D721Med (cell line): Measurements from ENCODE around the gene YY1.
"Not testable (repeated sequence)": the region's sequence is repeated elsewhere in the genome, so short reads cannot be mapped to it uniquely, and the experiment has no call there.

Source experiments
- DNase-seq: peaks from one replicate; pipeline ENCODE4 v3.0.0; 2011; ENCODE audit warnings: low spot score; ENCODE audit not compliant: insufficient read length
- FAIRE-seq: peaks from 2 replicates; lab custom pipeline; 2011; peaks lifted over from hg19 to GRCh38; lab: Jason Lieb, UNC
- TF ChIP-seq, protein P1 (sequence below): IDR thresholded peaks from 2 replicates; pipeline ENCODE4 v1.5.1; 2012; ENCODE audit warnings: mild to moderate bottlenecking, control low read depth; ENCODE audit not compliant: insufficient read depth; ENCODE audit errors: missing control alignments

Gene YY1

GRCh38 chr14:100199240-100199860 lies 39.6 kb upstream of the YY1 start:
- FAIRE-seq (no peak), DNase-seq (no peak)
- TF ChIP-seq, protein P1, sequence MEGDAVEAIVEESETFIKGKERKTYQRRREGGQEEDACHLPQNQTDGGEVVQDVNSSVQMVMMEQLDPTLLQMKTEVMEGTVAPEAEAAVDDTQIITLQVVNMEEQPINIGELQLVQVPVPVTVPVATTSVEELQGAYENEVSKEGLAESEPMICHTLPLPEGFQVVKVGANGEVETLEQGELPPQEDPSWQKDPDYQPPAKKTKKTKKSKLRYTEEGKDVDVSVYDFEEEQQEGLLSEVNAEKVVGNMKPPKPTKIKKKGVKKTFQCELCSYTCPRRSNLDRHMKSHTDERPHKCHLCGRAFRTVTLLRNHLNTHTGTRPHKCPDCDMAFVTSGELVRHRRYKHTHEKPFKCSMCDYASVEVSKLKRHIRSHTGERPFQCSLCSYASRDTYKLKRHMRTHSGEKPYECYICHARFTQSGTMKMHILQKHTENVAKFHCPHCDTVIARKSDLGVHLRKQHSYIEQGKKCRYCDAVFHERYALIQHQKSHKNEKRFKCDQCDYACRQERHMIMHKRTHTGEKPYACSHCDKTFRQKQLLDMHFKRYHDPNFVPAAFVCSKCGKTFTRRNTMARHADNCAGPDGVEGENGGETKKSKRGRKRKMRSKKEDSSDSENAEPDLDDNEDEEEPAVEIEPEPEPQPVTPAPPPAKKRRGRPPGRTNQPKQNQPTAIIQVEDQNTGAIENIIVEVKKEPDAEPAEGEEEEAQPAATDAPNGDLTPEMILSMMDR: no peak

GRCh38 chr14:100200311-100200710 lies 38.6 kb upstream of the YY1 start:
- FAIRE-seq: no peak
- TF ChIP-seq, protein P1: no peak

DNA sequence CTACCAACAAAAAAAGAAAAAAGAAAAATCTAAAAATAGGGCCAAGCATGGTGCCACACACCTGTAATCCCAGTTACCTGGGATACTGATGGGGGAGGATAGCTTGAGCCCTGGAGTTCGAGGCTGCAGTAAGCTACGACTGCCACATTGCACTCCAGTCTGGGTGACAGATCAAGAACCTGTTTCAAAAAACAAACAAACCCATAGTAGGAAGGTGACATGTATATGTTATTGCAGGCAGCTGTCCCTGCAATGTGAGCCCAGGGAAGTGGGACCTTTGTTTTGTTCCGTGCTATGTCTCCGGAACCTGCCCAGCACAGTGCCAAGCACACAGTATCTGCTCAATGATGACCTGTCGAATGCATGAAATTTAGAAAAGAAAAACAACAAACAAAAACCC lies 37.2 kb upstream of the YY1 start:
- DNase-seq (no peak), FAIRE-seq (no peak)
- TF ChIP-seq, protein P1: no peak

More at GRCh38 chr14:100200311-100200710, 38.6 kb upstream of the YY1 start:
- no peak for DNase-seq

DNA sequence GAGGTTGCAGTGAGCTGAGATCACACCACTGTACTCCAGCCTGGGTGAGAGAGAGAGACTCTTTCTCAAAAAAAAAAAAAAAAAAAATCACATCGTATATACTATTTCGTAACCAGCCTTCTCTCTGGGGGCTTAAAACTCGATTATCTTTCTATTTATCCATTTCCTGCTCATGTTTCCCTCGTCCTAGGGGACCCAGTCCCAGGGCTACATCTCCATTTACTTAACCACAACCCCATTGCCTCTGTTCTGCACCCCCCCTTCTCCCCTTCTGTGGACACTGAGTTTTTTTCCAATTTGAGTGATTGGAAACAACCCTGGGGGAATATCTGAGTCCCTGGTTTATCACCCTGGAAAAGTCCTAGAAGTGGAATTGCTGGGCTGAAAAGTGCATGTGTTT lies 36.2 kb upstream of the YY1 start:
- no peak for FAIRE-seq
- TF ChIP-seq, protein P1: no peak
- DNase-seq: no peak

DNA sequence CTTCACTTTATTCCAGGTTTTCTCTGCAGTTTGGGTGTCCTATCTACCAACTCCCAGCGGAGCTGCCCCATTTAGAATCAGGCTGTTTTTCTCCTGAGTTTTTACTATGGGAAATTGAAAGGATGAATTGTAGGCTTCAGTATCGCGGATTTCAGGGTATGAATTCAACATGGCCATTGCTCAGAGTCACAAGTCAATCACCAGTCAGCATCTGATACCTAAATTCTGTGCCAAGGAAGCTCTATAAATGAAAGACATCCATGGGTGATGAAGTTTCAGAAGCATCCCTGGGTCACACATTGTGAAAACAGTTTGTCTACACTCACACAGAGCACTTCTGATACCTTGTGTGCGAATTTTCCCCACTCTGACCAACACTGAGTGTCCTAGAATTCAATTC lies 35.8 kb upstream of the YY1 start:
- FAIRE-seq (no peak), DNase-seq (no peak)
- TF ChIP-seq, protein P1: no peak

- DNase-seq (no peak), FAIRE-seq (no peak)
- TF ChIP-seq, protein P1: no peak
Measured at GRCh38 chr14:100203962-100204834, 34.7 kb upstream of the YY1 start.

GRCh38 chr14:100204835-100205167 lies 34.1 kb upstream of the YY1 start:
- FAIRE-seq, DNase-seq: not testable (repeated sequence)

DNA sequence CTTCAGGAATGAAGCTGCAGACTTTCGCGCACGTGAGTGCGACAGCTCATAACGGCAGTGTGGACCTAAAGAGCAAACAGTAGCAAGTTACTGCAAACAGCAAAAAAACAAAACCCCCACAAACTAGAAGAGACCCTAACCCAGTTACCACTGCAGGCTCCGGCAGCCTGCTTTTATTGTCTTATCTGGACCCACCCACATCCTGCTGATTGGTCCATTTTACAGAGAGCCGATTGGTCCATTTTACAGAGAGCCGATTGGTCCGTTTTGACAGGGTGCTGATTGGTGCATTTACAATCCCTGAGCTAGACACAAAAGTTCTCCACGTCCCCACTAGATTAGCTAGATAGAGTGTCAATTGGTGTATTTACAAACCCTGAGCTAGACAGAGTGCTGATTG lies 31.4 kb upstream of the YY1 start:
- FAIRE-seq, DNase-seq: not testable (repeated sequence)

DNA sequence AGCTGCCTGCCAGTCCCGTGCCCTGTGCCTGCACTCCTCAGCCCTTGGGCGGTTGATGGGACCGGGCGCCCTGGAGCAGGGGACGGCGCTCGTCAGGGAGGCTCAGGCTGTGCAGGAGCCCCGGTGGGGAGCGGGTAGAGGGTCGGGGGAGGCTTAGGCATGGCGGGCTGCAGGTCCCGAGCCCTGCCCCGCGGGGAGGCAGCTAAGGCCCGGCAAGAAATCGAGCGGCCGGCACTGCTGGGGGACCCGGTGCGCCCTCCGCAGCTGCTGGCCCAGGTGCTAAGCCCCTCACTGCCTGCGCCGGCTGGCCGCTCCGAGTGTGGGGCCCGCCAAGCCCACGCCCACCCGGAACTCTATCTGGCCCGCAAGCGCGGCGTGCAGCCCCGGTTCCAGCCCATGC lies 30.8 kb upstream of the YY1 start:
- FAIRE-seq, DNase-seq: not testable (repeated sequence)
